WTC11 (cell line): ENCODE measurements around the gene OR51A2. TPM values are rescaled to one million over a fixed set of nuclear protein-coding genes. Genes with fewer than 3 reads are reported as not detected.

Source experiments
- ATAC-seq: fragments of 200-7000 bp; cut with Tn5 transposase; 2 replicates; pipeline ENCODE4 v1.10.0; 2021; ENCODE audit warnings: mild to moderate bottlenecking, moderate library complexity
- CTCF ChIA-PET: fragments of 300-600 bp; sonication (Branson Sonifier 250); formaldehyde crosslinking; loops from one replicate; lab custom pipeline; 2021; ENCODE audit warnings: antibody characterized with exemption; lab: Charles Lee
- POLR2A ChIA-PET: fragments of 350-600 bp; sonication (Branson Sonifier 250); formaldehyde crosslinking; loops from one replicate; lab custom pipeline; 2021; ENCODE audit warnings: antibody characterized with exemption; lab: Charles Lee
- DNase-seq: peaks from one replicate; pipeline ENCODE4 v3.0.0; 2021; ENCODE audit warnings: low spot score
- H3K27ac Mint-ChIP-seq: 2 replicates; pipeline ENCODE4 v1.8.0; 2021; ENCODE audit warnings: mixed read lengths
- H3K27me3 Mint-ChIP-seq: 2 replicates; pipeline ENCODE4 v1.8.0; 2021; ENCODE audit warnings: low read depth, mild to moderate bottlenecking, moderate library complexity, mixed read lengths
- H3K36me3 Mint-ChIP-seq: 2 replicates; pipeline ENCODE4 v1.8.0; 2021; ENCODE audit warnings: mixed read lengths
- H3K4me1 Mint-ChIP-seq: 2 replicates; pipeline ENCODE4 v1.8.0; 2022; ENCODE audit warnings: mixed read lengths
- H3K4me3 Mint-ChIP-seq: 2 replicates; pipeline ENCODE4 v1.8.0; 2021; ENCODE audit warnings: mild to moderate bottlenecking, moderate library complexity, mixed read lengths
- H3K9me3 Mint-ChIP-seq: 2 replicates; pipeline ENCODE4 v1.8.0; 2021; ENCODE audit warnings: mixed read lengths
- CDX4 ChIP-seq: fragments of 250-450 bp; sonication (Bioruptor Pico); IDR thresholded peaks from 2 replicates; pipeline ENCODE4 v1.9.0; 2021; ENCODE audit warnings: moderate library complexity, mild to moderate bottlenecking, inconsistent platforms, borderline replicate concordance
- ELF4 ChIP-seq: sonication (generic); formaldehyde crosslinking; IDR thresholded peaks from 2 replicates; pipeline ENCODE4 v1.8.1; 2022; ENCODE audit warnings: low read depth, mild to moderate bottlenecking, moderate library complexity, missing genetic modification reagents
- ETV6 ChIP-seq: sonication (generic); formaldehyde crosslinking; IDR thresholded peaks from 2 replicates; pipeline ENCODE4 v1.8.1; 2022; ENCODE audit warnings: mild to moderate bottlenecking, missing genetic modification reagents
- FOXK1 ChIP-seq: sonication (generic); formaldehyde crosslinking; IDR thresholded peaks from 2 replicates; pipeline ENCODE4 v1.8.0; 2022; ENCODE audit warnings: mild to moderate bottlenecking, moderate library complexity, missing genetic modification reagents
- FOXP4 ChIP-seq: sonication (generic); formaldehyde crosslinking; IDR thresholded peaks from 2 replicates; pipeline ENCODE4 v1.8.0; 2022; ENCODE audit warnings: mild to moderate bottlenecking, missing genetic modification reagents
- KAT7 ChIP-seq: sonication (generic); formaldehyde crosslinking; IDR thresholded peaks from 2 replicates; pipeline ENCODE4 v1.8.1; 2023; ENCODE audit warnings: missing genetic modification reagents, mild to moderate bottlenecking, borderline replicate concordance
- MLX ChIP-seq: sonication (generic); formaldehyde crosslinking; IDR thresholded peaks from 2 replicates; pipeline ENCODE4 v1.8.1; 2023; ENCODE audit warnings: mild to moderate bottlenecking, missing genetic modification reagents, moderate library complexity
- NFE2L1 ChIP-seq: sonication (generic); formaldehyde crosslinking; IDR thresholded peaks from 2 replicates; pipeline ENCODE4 v1.8.1; 2023; ENCODE audit warnings: missing genetic modification reagents
- NR1H2 ChIP-seq: sonication (generic); formaldehyde crosslinking; IDR thresholded peaks from 2 replicates; pipeline ENCODE4 v1.9.0; 2021; ENCODE audit warnings: mild to moderate bottlenecking, moderate library complexity, missing genetic modification reagents
- PRDM15 ChIP-seq: sonication (generic); formaldehyde crosslinking; IDR thresholded peaks from 2 replicates; pipeline ENCODE4 v1.8.0; 2022; ENCODE audit warnings: missing genetic modification reagents
- SMAD4 ChIP-seq: sonication (generic); formaldehyde crosslinking; IDR thresholded peaks from 2 replicates; pipeline ENCODE4 v1.8.0; 2022; ENCODE audit warnings: mild to moderate bottlenecking, missing genetic modification reagents
- SP1 ChIP-seq: sonication (generic); formaldehyde crosslinking; conservative IDR thresholded peaks from 2 replicates; pipeline ENCODE4 v1.8.1; 2022; ENCODE audit warnings: missing genetic modification reagents
- STAT6 ChIP-seq: sonication (generic); formaldehyde crosslinking; conservative IDR thresholded peaks from 2 replicates; pipeline ENCODE4 v1.8.1; 2023; ENCODE audit warnings: mild to moderate bottlenecking, low read depth, missing genetic modification reagents, moderate library complexity
- TP53 ChIP-seq: sonication (generic); formaldehyde crosslinking; IDR thresholded peaks from 2 replicates; pipeline ENCODE4 v1.8.1; 2023; ENCODE audit warnings: mild to moderate bottlenecking, missing genetic modification reagents
- ZNF121 ChIP-seq: sonication (generic); formaldehyde crosslinking; IDR thresholded peaks from 2 replicates; pipeline ENCODE4 v1.8.0; 2023; ENCODE audit warnings: missing genetic modification reagents
- ZNF396 ChIP-seq: fragments of 250-450 bp; sonication (Bioruptor Pico); IDR thresholded peaks from 2 replicates; pipeline ENCODE4 v1.8.0; 2021; ENCODE audit warnings: mild to moderate bottlenecking, moderate library complexity, borderline replicate concordance
- total RNA-seq: library from RNA; stranded (reverse); gene quantifications from 3 replicates; pipeline ENCODE4 v1.2.3, GENCODE V29; 2021

OR51A2 gene
- total RNA-seq, 1 experiment from 2014 or later, result not detected

- TF ChIP-seq PRDM15 (CRISPR knock-in tag) (no peak), NR1H2 (CRISPR knock-in tag) (no peak), STAT6 (CRISPR knock-in tag) (no peak), ZNF121 (CRISPR knock-in tag) (no peak), SP1 (CRISPR knock-in tag) (no peak), ETV6 (CRISPR knock-in tag) (no peak), FOXP4 (CRISPR knock-in tag) (no peak), MLX (CRISPR knock-in tag) (no peak), ELF4 (CRISPR knock-in tag) (no peak), SMAD4 (no peak), CDX4 (CRISPR knock-in tag) (no peak), KAT7 (CRISPR knock-in tag) (no peak), TP53 (CRISPR knock-in tag) (no peak), ZNF396 (CRISPR knock-in tag) (no peak), FOXK1 (CRISPR knock-in tag) (no peak)
Observed at GRCh38 chr11:4947505-4947904, 8.0 kb downstream of the OR51A2 start, which contains the start of gene OR51A4 (continued).

- no peak for TF ChIP-seq SP1 (CRISPR knock-in tag)
- TF ChIP-seq NFE2L1 (CRISPR knock-in tag), result no peak
- TF ChIP-seq STAT6 (CRISPR knock-in tag), result no peak
- ChIA-PET CTCF (no interaction called here), POLR2A (no interaction called here)
Observed at GRCh38 chr11:4936745-4937144, 18.8 kb downstream of the OR51A2 start.

More at GRCh38 chr11:4936745-4937144, 18.8 kb downstream of the OR51A2 start:
- H3K4me3 Mint-ChIP-seq, result no peak overlapping the region
- peaks cover 5% of the 10 kb centered on the region; the same call in 1 of the 2 replicates for H3K27me3 Mint-ChIP-seq
- ATAC-seq, result no peak
- no peaks in the 10 kb centered on the region for H3K4me1 Mint-ChIP-seq
- no peak overlapping the region for H3K27ac Mint-ChIP-seq
- DNase-seq, result no peak
- H3K36me3 Mint-ChIP-seq, result no peaks in the 10 kb centered on the region
- H3K9me3 Mint-ChIP-seq, result no peaks in the 10 kb centered on the region
